GM18502 (cell line): Measurements from ENCODE around the gene PSMG2.

Experiments
- ATAC-seq: cut with Tn5 transposase; IDR thresholded peaks from one replicate; pipeline ENCODE4 v1.9.1; 2021; ENCODE audit warnings: mild to moderate bottlenecking; ENCODE audit not compliant: unreplicated experiment, poor library complexity

PSMG2 gene

GRCh38 chr18:12702221-12703095 lies at the start of gene PSMG2, which contains the start of gene CEP76:
Gene PSMG2 (plus strand): TSS chr18:12703042. CDS start chr18:12703108, 66 bp downstream.
Gene CEP76 (minus strand): TSS chr18:12702723. CDS start chr18:12702548, 175 bp downstream.
- ATAC-seq, result peak; percentile 82

- ATAC-seq, result no peak
Measured at GRCh38 chr18:12654971-12655370, 47.9 kb upstream of the PSMG2 start.

GRCh38 chr18:12656605-12656937 lies 46.3 kb upstream of the PSMG2 start:
- ATAC-seq, result no peak

DNA sequence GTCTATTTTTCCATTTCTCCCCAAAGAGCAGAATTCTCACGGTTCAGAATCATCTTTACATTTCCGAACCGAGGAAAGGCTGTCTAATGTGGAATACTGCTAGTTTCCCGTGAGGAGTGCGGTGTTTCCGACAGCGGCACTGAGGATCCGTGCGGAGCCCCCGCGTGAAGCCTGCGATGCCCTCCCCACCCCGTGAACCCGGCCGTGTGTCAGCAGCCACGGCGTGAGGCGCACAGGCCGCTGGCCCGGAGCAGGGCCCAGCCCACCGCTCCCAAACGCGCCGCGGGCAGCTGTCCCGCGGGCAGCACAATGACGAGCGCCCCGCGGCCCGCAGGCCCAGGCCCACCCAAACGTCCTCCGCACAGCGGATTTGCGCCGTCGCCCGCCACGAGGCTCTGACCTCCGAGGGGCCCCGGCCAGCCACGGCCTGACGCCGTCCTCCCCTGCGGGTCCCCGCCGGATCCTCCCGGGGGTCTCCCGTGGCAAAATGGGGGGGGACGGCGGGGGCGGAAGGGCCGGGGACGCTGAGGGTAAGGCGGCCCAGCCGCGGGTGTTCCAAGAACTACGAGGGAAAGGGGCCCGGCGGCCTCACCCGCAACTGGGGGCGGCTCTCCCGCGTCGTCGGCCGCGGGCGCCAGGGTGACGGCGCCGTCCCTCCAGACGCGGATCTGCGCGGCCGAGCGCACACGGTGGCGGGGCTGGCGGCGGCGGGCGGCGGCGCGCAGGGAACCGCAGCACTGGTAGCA lies 45.7 kb upstream of the PSMG2 start:
- ATAC-seq, result peak; percentile 45

DNA sequence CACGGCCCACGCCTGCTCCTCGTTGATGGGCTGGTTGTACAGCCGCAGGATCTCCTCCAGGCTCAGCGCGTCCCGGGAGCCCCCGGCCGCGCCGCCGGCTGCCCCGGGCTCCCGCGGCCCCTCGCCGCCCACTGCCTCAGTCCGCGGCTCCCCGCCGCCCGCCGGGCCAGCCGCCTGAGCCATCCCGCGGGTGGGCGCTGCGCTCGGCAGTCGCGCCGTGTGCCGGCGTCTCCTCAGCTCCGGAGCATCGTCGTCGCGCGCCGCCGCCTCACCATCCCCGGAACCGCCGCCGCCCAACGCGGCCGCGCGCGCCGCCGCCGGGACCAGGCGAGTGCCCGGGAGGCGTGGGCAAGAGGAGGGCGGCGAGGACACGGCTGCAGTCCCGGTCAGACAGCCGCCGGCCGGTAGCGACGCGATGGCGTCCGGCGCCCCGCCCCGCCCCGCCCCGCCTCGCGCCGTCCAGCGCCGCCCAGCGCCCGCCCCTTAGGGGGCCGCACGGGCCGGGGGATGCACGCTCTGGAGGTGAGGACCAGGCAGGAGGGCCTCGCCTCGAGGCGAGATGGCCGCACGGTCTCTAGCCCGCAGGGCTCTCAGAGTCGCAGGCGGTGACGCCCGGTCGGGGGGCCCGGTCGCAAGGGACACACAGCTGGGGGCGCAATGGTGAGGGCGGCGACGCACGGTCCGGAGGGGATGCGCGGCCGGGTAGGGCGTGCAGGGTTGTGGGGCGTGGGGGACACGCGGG lies 45.0 kb upstream of the PSMG2 start, which contains the start of gene SPIRE1:
Gene SPIRE1 (minus strand): TSS at position 424 of the 742 bp plus-strand sequence. CDS start 241 bp downstream, at position 183.
- ATAC-seq, result peak; percentile 76

DNA sequence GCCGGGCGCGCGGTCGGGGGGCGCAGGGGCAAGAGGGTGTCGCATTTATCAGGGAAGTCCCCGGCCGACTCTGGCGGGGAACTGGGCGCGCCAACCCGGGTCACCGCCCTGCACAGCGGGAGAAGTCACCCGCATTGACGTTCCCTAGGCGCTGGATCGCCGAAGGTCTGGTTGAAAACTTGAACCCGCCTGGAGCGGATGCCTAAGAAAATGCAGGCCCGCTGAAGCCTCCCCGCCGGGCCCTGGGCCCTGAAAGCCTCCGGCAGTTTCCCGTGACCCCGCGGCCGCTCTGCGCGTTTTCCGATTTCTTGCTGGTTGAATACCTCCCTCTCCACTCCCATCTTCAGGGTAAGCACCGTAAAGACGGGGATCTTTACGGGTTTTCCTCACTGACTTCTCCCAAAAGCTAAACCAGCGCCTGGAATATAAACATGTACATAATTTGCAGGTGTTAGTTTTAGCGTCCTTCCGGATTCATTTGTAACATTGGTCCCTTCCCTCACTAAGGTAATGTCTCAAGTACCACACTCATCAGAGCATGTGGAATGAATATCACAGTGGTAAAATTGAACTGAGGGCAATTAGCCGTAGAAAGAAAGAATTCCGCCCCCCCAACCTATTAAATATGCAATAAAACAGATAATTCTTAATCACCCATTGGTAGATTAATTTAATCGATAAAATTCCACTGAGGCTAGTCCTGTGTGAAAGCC lies 44.3 kb upstream of the PSMG2 start:
- ATAC-seq, result peak; percentile 19

DNA sequence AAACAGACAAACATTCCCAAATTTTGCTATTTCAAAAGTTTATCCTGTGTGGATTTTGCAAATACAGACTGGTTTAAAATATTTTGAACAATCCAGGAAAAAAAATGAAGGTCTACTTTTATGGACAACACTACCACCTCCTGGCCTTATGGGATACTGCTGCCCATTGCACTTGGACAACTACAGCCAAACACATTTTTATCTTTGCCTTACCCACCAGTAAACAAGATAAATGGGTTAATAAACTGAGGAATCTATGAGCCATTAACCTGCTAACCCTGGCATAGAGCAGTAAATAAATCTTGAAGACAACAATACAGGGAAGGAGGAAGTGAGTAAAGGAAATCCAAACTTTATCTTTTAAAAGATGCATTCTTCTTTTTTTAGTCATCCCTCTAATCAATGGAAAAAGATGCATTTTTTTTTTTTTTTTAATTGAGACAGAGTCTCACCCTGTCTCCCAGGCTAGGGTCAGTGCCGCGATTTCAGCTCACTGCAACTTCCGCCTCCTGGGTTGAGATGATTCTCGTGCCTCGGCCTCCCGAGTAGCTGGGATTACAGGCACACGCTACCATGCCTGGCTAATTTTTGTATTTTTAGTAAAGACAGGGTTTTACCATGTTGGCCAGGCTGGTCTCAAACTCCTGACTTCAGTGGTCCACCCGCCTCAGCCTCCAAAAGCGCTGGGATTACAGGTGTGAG lies 42.8 kb upstream of the PSMG2 start:
- no peak for ATAC-seq

- no peak for ATAC-seq
Measured at GRCh38 chr18:12668041-12668440, 34.8 kb upstream of the PSMG2 start.

GRCh38 chr18:12679183-12679786 lies 23.6 kb upstream of the PSMG2 start:
- ATAC-seq, result no peak

GRCh38 chr18:12686100-12686499 lies 16.7 kb upstream of the PSMG2 start:
- no peak for ATAC-seq

- no peak for ATAC-seq
Measured at GRCh38 chr18:12689256-12689850, 13.5 kb upstream of the PSMG2 start.

- no peak for ATAC-seq
Measured at GRCh38 chr18:12692206-12692605, 10.6 kb upstream of the PSMG2 start.

GRCh38 chr18:12694032-12694431 lies 8.8 kb upstream of the PSMG2 start:
- no peak for ATAC-seq

DNA sequence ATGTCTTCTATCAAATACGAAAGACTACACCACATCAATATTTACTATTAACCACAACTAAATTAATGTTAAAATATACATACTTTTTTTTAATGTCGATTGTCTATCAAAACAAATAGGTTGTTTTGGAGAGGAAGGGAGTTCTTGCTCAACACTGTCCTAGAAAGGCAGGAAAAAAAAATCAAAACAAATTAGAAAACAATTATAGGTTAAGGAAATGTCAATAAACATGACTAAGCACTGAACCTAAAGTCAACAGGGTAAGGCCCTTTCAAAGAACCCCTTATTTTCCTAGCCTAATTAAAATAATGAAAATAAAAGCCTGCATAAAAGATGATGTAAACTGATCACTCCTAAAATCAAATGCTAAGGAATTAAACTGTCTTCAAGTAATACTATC lies 3.1 kb upstream of the PSMG2 start:
- ATAC-seq, result no peak

GRCh38 chr18:12701161-12701560 lies 1.7 kb upstream of the PSMG2 start:
- no peak for ATAC-seq

DNA sequence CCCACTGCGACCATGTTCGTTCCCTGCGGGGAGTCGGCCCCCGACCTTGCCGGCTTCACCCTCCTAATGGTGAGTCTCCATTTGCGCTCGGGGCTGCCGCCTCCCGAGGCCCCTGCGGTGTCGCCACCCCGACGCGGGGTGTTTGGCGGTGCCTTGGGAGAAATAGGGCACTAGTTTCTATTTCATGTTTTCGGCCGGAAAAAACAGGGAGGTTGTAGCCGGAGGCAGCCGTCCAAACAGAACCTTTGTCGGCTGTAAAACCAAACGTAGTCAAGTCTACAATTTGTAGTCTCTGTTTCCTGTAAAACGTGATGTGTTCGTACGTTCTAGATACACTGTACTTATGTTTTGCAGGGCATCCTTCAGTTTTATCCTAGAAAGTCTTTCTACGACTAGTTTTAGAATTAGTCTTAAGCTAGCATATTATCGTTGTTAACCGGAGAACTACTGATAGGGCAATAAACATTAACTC lies 290 bp downstream of the PSMG2 start:
- ATAC-seq, result no peak

- no peak for ATAC-seq
Measured at GRCh38 chr18:12703664-12704063, 822 bp downstream of the PSMG2 start.

- no peak for ATAC-seq
Measured at GRCh38 chr18:12711446-12711845, 8.6 kb downstream of the PSMG2 start.
